ENCODE data around the gene CDH15.

- no peak for TF ChIP-seq CTCF (IDR thresholded peaks at IDR 0.05)
- no peak for TF ChIP-seq POLR2A (IDR thresholded peaks at IDR 0.05)
These were observed 27.5 kb upstream of the CDH15 start for GRCh38 chr16:89143911-89144675.

All from thyroid gland (tissue), 4 donors.